ENCODE measurements around the gene TPCN1. TPM values are rescaled to one million over a fixed set of nuclear protein-coding genes. Genes with fewer than 3 reads are reported as not detected.

Gene TPCN1
- total and polyA plus RNA-seq, 2 of the 8 experiments (the other 6 are each of a cell fraction or from before 2014, with no cell fraction given): 14.9 to 21.4 TPM

- TF ChIP-seq CHD7 (IDR thresholded peaks at IDR 0.05; ENCODE audit: insufficient replicate concordance, low read length): no peak
- no peak for TF ChIP-seq CHD2 (IDR thresholded peaks at IDR 0.05; ENCODE audit: low read length)
- no peak for TF ChIP-seq SRF (IDR thresholded peaks at IDR 0.05; ENCODE audit: low read depth, low read length)
- TF ChIP-seq RBBP5 (IDR thresholded peaks at IDR 0.05; ENCODE audit: borderline replicate concordance, low read depth, low read length): no peak
- no peak for TF ChIP-seq EGR1 (IDR thresholded peaks at IDR 0.05; ENCODE audit: borderline replicate concordance, low read depth, low read length)
- TF ChIP-seq CBX8 (IDR thresholded peaks at IDR 0.05; ENCODE audit: borderline replicate concordance, low read depth, low read length): no peak
- TF ChIP-seq SIN3A (conservative IDR thresholded peaks at IDR 0.05 in 1 of 2, IDR thresholded peaks at IDR 0.05 in 1 of 2; ENCODE audit: low read depth in 1 of 2, low read length in 2 of 2): no peak
- no peak for TF ChIP-seq PHF8 (conservative IDR thresholded peaks at IDR 0.05; ENCODE audit: low read depth, low read length)
- TF ChIP-seq GABPA (IDR thresholded peaks at IDR 0.05; ENCODE audit: borderline replicate concordance, insufficient read depth, low read length): no peak
Observed at GRCh38 chr12:113287146-113287898, 66.1 kb downstream of the TPCN1 start (continued).

Measured in H1 (cell line).